Loucy (cell line): ENCODE data around the gene KRT14.
"Not testable (repeated sequence)": the region's sequence is repeated elsewhere in the genome, so short reads cannot be mapped to it uniquely, and the experiment has no call there.

Source experiments
- H2AFZ ChIP-seq: fragments of 200-600 bp; sonication (generic); 2 replicates; pipeline ENCODE4 v1.6.0; 2016; ENCODE audit warnings: antibody characterized with exemption, mild to moderate bottlenecking, low read length, moderate library complexity
- H3F3A ChIP-seq: fragments of 200-600 bp; 2 replicates; pipeline ENCODE4 v1.6.0; 2016; ENCODE audit warnings: antibody characterized with exemption, low read depth, mild to moderate bottlenecking
- H3K27me3 ChIP-seq: fragments of 200-600 bp; sonication (generic); 2 replicates; pipeline ENCODE4 v1.6.1; 2014; ENCODE audit warnings: low read length, mild to moderate bottlenecking; ENCODE audit not compliant: insufficient read depth, poor library complexity, severe bottlenecking
- H3K36me3 ChIP-seq: fragments of 200-600 bp; sonication (generic); 2 replicates; pipeline ENCODE4 v1.6.1; 2016; ENCODE audit warnings: low read length; ENCODE audit not compliant: insufficient read depth
- H3K4me1 ChIP-seq: fragments of 200-600 bp; sonication (generic); 2 replicates; pipeline ENCODE4 v1.5.1; 2014; ENCODE audit warnings: low read length, mild to moderate bottlenecking; ENCODE audit not compliant: insufficient read depth, poor library complexity, severe bottlenecking
- H3K4me2 ChIP-seq: fragments of 200-600 bp; sonication (generic); 2 replicates; pipeline ENCODE4 v1.6.0; 2014; ENCODE audit warnings: antibody characterized with exemption, low read length, low read depth, mild to moderate bottlenecking; ENCODE audit not compliant: poor library complexity, severe bottlenecking
- H3K4me3 ChIP-seq: fragments of 200-600 bp; sonication (generic); 2 replicates; pipeline ENCODE4 v1.5.1; 2014; ENCODE audit warnings: low read length, mild to moderate bottlenecking, mixed read lengths; ENCODE audit not compliant: poor library complexity, severe bottlenecking
- H3K79me2 ChIP-seq: fragments of 200-600 bp; sonication (generic); 2 replicates; pipeline ENCODE4 v1.6.1; 2014; ENCODE audit warnings: low read length; ENCODE audit not compliant: insufficient read depth
- H3K9ac ChIP-seq: fragments of 200-600 bp; sonication (generic); 2 replicates; pipeline ENCODE4 v1.6.0; 2014; ENCODE audit warnings: mild to moderate bottlenecking, low read depth, low read length, moderate library complexity; ENCODE audit not compliant: poor library complexity, severe bottlenecking
- H3K9me2 ChIP-seq: fragments of 200-600 bp; sonication (generic); replicated peaks from 2 replicates; pipeline ENCODE4 v1.6.1; 2016; ENCODE audit warnings: low read depth, low read length, mixed read lengths
- H3K9me3 ChIP-seq: fragments of 200-600 bp; sonication (generic); 2 replicates; pipeline ENCODE4 v1.6.1; 2014; ENCODE audit warnings: mild to moderate bottlenecking, antibody characterized with exemption, low read length, low read depth; ENCODE audit not compliant: insufficient read depth
- H4K20me1 ChIP-seq: fragments of 200-600 bp; sonication (generic); 2 replicates; pipeline ENCODE4 v1.6.0; 2014; ENCODE audit warnings: antibody characterized with exemption, low read length, mild to moderate bottlenecking; ENCODE audit not compliant: insufficient read depth, poor library complexity, severe bottlenecking
- EZH2phosphoT487 ChIP-seq: fragments of 200-600 bp; IDR thresholded peaks from 2 replicates; pipeline ENCODE4 v1.6.1; 2018; ENCODE audit warnings: antibody characterized with exemption, mild to moderate bottlenecking, moderate library complexity, borderline replicate concordance
- TF ChIP-seq, protein P1 (sequence below): fragments of 200-600 bp; sonication (generic); conservative IDR thresholded peaks from 2 replicates; pipeline ENCODE4 v1.5.1; 2014; ENCODE audit warnings: mild to moderate bottlenecking, antibody characterized with exemption, low read length

Gene KRT14

DNA sequence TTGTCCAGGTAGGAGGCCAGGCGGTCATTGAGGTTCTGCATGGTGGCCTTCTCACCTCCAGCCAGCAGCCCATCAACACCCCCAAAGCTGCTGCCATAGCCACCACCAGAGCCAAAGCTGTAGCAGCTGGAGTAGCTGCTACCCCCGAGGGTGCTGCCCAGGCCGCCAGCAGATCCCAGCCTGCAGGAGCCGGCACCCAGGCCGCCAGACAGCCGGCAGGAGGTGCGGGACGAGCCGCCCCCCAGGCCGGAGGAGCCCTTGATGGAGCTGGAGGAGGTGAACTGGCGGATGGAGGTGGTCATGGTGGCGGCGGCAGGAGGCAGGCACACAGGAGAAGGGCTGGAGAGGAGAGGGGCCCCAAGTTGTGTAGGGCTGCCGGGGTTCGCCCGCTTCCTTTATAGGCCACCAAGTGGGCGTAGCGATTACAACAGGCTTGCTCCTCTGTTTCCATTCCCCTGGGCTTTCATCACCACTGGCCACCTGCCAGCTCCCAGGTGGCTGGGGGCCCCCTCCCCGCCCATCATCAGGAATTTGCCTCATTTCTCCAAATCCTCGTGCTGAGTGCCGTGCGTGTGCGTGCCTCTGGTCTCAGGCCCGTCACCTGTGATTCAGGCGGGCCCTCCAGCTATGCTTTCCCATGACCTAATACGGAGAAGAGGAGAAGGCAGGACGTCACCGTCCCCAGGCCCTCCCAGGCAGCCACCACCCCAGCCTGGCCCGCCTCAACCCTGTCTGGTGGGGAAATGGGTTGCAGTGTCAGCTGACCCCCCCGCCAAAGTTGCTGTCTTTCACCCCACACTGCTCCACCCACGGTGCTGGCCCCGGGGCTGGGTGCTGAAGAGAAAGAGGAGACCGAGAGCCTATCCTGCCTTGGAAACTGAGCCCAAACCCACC is 37.8 kb upstream of the KRT14 start, which contains the start of gene KRT17:
Gene KRT17 (minus strand): TSS at position 368 of the 894 bp plus-strand sequence. CDS start 66 bp downstream, at position 302.
- no peaks in the 10 kb centered on the region for H3K9me2 ChIP-seq
- H3K27me3 ChIP-seq, result no peaks in the 10 kb centered on the region
- H3K4me3 ChIP-seq, result no peak within 1 kb of the TSS
- H3K9ac ChIP-seq, result no peak within 1 kb of the TSS
- H3K4me1 ChIP-seq, result no peaks in the 10 kb centered on the region
- H3K4me2 ChIP-seq, result no peak within 1 kb of the TSS
- no peaks in the 10 kb centered on the region for H3F3A ChIP-seq
- TF ChIP-seq, protein P1, sequence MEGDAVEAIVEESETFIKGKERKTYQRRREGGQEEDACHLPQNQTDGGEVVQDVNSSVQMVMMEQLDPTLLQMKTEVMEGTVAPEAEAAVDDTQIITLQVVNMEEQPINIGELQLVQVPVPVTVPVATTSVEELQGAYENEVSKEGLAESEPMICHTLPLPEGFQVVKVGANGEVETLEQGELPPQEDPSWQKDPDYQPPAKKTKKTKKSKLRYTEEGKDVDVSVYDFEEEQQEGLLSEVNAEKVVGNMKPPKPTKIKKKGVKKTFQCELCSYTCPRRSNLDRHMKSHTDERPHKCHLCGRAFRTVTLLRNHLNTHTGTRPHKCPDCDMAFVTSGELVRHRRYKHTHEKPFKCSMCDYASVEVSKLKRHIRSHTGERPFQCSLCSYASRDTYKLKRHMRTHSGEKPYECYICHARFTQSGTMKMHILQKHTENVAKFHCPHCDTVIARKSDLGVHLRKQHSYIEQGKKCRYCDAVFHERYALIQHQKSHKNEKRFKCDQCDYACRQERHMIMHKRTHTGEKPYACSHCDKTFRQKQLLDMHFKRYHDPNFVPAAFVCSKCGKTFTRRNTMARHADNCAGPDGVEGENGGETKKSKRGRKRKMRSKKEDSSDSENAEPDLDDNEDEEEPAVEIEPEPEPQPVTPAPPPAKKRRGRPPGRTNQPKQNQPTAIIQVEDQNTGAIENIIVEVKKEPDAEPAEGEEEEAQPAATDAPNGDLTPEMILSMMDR, result no peak
- TF ChIP-seq EZH2phosphoT487, result no peak
- H3K79me2 ChIP-seq, result no peaks in the 10 kb centered on the region
- H3K36me3 ChIP-seq, result no peaks in the 10 kb centered on the region
- no peaks in the 10 kb centered on the region for H4K20me1 ChIP-seq
- no peak within 1 kb of the TSS for H2AFZ ChIP-seq
- H3K9me3 ChIP-seq, result no peaks in the 10 kb centered on the region

DNA sequence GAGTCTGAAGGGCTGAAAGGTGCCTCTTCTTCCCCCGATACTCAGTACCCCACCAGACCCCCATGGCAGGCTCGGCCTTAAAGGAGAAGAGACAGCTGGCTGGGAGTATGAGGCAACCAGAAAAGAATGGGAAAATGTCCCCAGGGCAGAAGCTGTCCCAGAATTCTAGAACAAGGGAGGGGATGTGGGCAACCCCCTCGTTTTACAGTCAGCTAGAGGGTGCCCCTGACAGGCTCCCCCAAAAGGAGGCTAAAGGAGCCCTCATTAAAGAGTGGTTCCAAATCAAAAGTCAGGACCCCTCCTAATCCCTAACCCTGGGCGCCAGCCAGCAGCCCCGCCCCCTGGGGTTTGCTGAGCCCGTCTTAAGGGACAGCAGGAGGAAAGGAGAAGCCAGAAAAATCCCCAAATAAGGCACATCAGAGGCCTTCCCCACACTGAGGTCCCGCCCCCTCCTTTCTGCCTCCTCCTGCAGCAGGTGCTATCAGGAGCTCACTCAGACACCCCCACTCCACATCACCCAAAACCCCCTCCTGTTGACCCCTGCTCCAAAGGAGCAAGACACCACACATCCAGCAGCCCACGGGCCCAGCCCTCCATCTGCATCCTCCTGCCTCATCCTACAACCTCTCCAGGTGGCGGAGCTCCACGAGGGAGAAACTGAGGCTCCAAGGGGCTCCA is 36.6 kb upstream of the KRT14 start:
- not testable (repeated sequence) for H3K4me2 ChIP-seq, H3K9ac ChIP-seq, H3K36me3 ChIP-seq, H3K4me1 ChIP-seq, H3K9me2 ChIP-seq, H3K27me3 ChIP-seq, H3K4me3 ChIP-seq, H3K79me2 ChIP-seq, H2AFZ ChIP-seq, H3F3A ChIP-seq, H4K20me1 ChIP-seq, H3K9me3 ChIP-seq

DNA sequence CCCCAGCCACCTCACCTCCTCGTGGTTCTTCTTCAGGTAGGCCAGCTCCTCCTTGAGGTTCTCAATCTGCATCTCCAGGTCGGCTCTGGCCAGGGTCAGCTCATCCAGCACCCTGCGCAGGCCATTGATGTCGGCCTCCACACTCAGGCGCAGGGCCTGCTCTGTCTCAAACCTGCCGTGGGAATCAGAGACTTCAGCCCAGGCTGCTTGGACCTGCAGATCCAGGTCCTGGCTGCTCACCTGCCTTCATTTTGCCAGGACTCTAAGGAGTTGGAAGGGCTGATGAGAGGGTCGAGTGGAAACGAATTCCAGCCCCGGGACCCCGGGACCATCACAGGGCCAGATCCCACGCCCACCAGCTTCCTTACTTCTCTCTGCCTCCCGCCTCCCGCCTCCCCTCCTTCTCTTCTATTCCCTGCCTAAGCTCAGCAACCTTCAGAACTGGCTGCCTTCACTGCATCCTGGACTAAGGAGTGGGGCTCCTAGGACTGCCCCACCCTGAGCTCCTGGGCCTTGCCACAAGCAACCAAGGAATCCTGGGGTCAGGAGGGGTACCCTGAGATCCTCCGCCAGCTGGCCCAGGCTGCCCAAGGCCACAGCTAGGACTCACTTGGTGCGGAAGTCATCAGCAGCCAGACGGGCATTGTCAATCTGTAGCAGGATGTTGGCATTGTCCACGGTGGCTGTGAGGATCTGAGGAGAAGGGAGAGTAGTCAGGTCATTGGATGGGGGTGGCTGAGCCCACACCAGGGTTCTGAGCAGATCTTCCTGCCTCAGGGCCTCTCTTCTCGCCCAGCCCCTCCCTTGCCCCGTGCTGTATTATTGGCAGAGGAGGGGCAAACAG is 35.9 kb upstream of the KRT14 start:
- H3F3A ChIP-seq, result not testable (repeated sequence)

DNA sequence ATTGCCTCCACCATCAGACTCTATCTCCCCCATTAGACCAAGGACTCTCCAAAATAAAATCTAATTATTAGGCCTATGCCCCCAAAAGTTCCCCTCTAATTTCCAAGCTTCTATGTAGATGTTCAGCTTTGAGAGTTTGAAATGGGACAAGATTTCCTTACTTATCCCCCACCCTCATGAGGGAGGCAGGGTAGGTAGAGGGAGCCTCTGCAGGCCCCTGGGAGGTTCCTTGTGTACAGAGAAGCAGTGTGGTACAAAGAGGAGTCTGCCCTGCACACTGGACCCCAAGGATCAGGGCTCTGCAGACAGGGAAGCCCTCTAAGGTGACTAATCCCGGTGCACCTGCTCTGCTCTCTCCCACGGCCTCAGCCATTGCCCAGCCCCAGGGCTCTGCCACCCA is 35.2 kb upstream of the KRT14 start:
- H3K36me3 ChIP-seq, result no peaks in the 10 kb centered on the region
- no peak for TF ChIP-seq EZH2phosphoT487
- TF ChIP-seq, protein P1, result no peak
- no peaks in the 10 kb centered on the region for H3K9me3 ChIP-seq
- no peak overlapping the region for H3K9ac ChIP-seq
- no peaks in the 10 kb centered on the region for H3F3A ChIP-seq
- H3K9me2 ChIP-seq, result no peaks in the 10 kb centered on the region
- no peaks in the 10 kb centered on the region for H3K27me3 ChIP-seq
- H2AFZ ChIP-seq, result no peak overlapping the region
- H3K79me2 ChIP-seq, result no peaks in the 10 kb centered on the region
- H3K4me3 ChIP-seq, result no peak overlapping the region
- H3K4me1 ChIP-seq, result no peaks in the 10 kb centered on the region
- no peak overlapping the region for H3K4me2 ChIP-seq
- H4K20me1 ChIP-seq, result no peaks in the 10 kb centered on the region

More for the DNA sequence above, 35.9 kb upstream of the KRT14 start:
- H4K20me1 ChIP-seq, H3K9me3 ChIP-seq, H3K79me2 ChIP-seq, H3K4me1 ChIP-seq, H3K36me3 ChIP-seq, H2AFZ ChIP-seq, H3K9ac ChIP-seq, H3K4me3 ChIP-seq, H3K9me2 ChIP-seq, H3K4me2 ChIP-seq, H3K27me3 ChIP-seq: not testable (repeated sequence)

DNA sequence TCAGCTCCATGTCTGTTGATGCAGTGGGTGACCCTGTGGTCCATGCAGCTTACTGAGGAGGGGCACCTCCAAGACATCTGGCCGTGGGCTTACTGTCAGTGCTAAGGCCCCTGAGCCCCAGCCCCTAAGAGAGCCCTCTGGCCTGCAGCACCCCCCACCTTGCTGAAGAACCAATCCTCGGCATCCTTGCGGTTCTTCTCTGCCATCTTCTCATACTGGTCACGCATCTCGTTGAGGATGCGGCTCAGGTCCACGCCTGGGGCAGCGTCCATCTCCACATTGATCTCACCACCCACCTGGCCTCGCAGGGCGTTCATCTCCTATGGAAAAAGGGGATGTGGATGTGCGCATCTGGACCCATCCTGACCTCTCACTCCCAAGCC is 34.7 kb upstream of the KRT14 start:
- not testable (repeated sequence) for H3K27me3 ChIP-seq, H3F3A ChIP-seq, H3K4me2 ChIP-seq, H3K79me2 ChIP-seq, H2AFZ ChIP-seq, H4K20me1 ChIP-seq, H3K9ac ChIP-seq, H3K4me3 ChIP-seq, H3K4me1 ChIP-seq, H3K9me3 ChIP-seq, H3K36me3 ChIP-seq, H3K9me2 ChIP-seq
